Measurements from ENCODE around the gene THAP7. TPM values are rescaled to one million over a fixed set of nuclear protein-coding genes. Genes with fewer than 3 reads are reported as not detected.

Gene THAP7
- total and polyA plus RNA-seq, 2 donors (not counting 1 experiment from before 2014, with no cell fraction given), result 37.7 to 70.1 TPM

DNA sequence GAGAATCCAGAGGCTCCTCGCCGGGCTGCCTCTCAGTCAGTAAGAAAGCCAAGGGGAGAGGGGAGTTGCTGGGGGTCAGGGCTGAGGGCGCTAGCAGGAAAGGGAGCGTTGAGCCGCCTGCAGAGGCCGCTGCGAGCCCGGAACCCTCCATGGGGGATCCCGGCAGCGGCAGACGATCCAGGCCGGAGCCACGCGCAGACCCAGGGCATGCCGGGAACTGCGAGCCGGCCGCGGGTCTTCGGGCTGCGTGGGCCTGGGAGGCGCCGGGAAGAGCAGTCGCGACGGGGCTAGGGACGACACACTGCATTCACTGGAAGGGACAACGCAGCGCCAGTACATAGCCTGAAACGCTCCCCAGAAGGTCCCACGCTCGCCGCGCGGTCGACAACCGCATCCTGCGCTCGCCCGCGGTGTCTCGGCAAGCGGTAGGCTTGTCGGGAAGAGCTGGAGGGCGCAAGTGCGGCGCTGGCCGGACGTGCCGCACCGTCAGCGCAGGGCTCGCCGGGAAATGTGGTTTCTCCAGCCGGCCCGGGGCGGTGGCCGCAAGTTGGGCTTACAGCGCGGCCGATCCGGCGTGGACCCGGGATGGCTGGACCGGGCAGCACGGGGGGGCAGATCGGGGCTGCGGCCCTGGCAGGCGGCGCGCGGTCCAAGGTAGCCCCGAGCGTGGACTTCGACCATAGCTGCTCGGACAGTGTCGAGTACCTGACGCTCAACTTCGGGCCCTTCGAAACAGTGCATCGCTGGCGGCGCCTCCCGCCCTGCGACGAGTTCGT is 19.9 kb downstream of the THAP7 start, which contains the start of gene LZTR1:
Gene LZTR1, plus strand, starts transcription at position 511 of the 776 bp plus-strand sequence. Its CDS starts 75 bp downstream, at position 586.
- DNase-seq, result peak; percentile 87
- Histone ChIP-seq H2AFZ (ENCODE audit: insufficient read depth, low read depth, low read length, poor library complexity, severe bottlenecking) (peak within 1 kb of the TSS; percentile 78), H4K20me1 (ENCODE audit: control insufficient read depth, insufficient read depth, low read length, poor library complexity, severe bottlenecking) (no peaks in the 10 kb centered on the region), H3K4me3 (ENCODE audit: control extremely low read depth in 1 of 5, extremely low read depth in 1 of 5, insufficient read depth in 1 of 5, low read depth in 2 of 5, low read length in 4 of 5) (peak within 1 kb of the TSS; percentile 53 to 85 (median 77)), H3K9me3 (ENCODE audit: control extremely low read depth in 1 of 3, control insufficient read depth in 2 of 3, insufficient read depth in 1 of 3, low read length in 2 of 3) (peaks cover 0 to 22% (median 8%) of the 10 kb centered on the region in 3 donors), H3K9ac (ENCODE audit: low read length) (peak within 1 kb of the TSS; percentile 74), H3K27me3 (replicated peaks in 1 of 4; ENCODE audit: control extremely low read depth in 1 of 4, control insufficient read depth in 3 of 4, insufficient read depth in 4 of 4, low read length in 3 of 4) (peaks cover 0 to 3% (median 0%) of the 10 kb centered on the region in 4 experiments), H3K27ac (ENCODE audit: low read length in 2 of 2) (peak within 1 kb of the TSS; percentile 75 to 79), H3K4me2 (replicated peaks; ENCODE audit: low read depth, low read length, poor library complexity, severe bottlenecking) (peak within 1 kb of the TSS; percentile 92), H3K79me2 (ENCODE audit: control insufficient read depth, insufficient read depth, low read length) (peaks cover 18% of the 10 kb centered on the region), H3K4me1 (ENCODE audit: control insufficient read depth in 2 of 2, insufficient read depth in 2 of 2, low read length in 2 of 2) (peaks cover 24 to 34% of the 10 kb centered on the region in 2 donors), H3K36me3 (replicated peaks in 1 of 2; ENCODE audit: control extremely low read depth in 1 of 2, control insufficient read depth in 1 of 2, extremely low read depth in 1 of 2, insufficient read depth in 2 of 2, low read length in 1 of 2) (no peaks in the 10 kb centered on the region)
- ChIA-PET POLR2A (interaction anchor here (0.6 kb wide), 1 partner anchor 665 kb away, joined by 4 read pairs; no protein-coding TSS in a partner anchor), CTCF (interaction anchor here (0.6 to 2.1 kb wide), 8 partner anchors 10 to 80 kb away, joined by 3 to 14 read pairs (median 4); partner anchors contain the start of gene THAP7)
- H3K9me3 Mint-ChIP-seq (ENCODE audit: insufficient read depth), result no peaks in the 10 kb centered on the region
- intact Hi-C loops (cut with micrococcal nuclease), result loop anchor here (1.0 to 10.0 kb wide), 3 partner anchors 20 to 63 kb away; partner anchors contain the start of genes LRRC74B and THAP7
- TF ChIP-seq EZH2 (IDR thresholded peaks at IDR 0.05; ENCODE audit: borderline replicate concordance, insufficient read depth, low read depth, low read length, poor library complexity, severe bottlenecking), result no peak
- TF ChIP-seq, protein P1, sequence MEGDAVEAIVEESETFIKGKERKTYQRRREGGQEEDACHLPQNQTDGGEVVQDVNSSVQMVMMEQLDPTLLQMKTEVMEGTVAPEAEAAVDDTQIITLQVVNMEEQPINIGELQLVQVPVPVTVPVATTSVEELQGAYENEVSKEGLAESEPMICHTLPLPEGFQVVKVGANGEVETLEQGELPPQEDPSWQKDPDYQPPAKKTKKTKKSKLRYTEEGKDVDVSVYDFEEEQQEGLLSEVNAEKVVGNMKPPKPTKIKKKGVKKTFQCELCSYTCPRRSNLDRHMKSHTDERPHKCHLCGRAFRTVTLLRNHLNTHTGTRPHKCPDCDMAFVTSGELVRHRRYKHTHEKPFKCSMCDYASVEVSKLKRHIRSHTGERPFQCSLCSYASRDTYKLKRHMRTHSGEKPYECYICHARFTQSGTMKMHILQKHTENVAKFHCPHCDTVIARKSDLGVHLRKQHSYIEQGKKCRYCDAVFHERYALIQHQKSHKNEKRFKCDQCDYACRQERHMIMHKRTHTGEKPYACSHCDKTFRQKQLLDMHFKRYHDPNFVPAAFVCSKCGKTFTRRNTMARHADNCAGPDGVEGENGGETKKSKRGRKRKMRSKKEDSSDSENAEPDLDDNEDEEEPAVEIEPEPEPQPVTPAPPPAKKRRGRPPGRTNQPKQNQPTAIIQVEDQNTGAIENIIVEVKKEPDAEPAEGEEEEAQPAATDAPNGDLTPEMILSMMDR (IDR thresholded peaks at IDR 0.05), result peak; percentile 51
- under 1% methylated on average over 87 of the region's 87 CpGs for WGBS (ENCODE audit: insufficient coverage)
- H3K27me3 Mint-ChIP-seq, result peaks cover 3% of the 10 kb centered on the region
- ATAC-seq (ENCODE audit: low read depth), result peak; percentile 85
- peak within 1 kb of the TSS; percentile 89 for H3K27ac Mint-ChIP-seq
- H3K4me1 Mint-ChIP-seq, result peaks cover 36% of the 10 kb centered on the region
- H3K4me3 Mint-ChIP-seq, result peak within 1 kb of the TSS; percentile 95
